Caco-2 (cell line): Measurements from ENCODE around the gene NFIA. TPM values are rescaled to one million over a fixed set of nuclear protein-coding genes. Genes with fewer than 3 reads are reported as not detected.

Experiments
- BruUV-seq: library from RNA; stranded (reverse); fragments of 400-500 nt; replicated peaks from 2 replicates; lab custom pipeline; 2021; lab: Mats Ljungman, UMichigan
- CTCF ChIA-PET: fragments of 300-600 bp; sonication (Branson Sonifier 250); formaldehyde crosslinking; loops from one replicate; lab custom pipeline; 2022; ENCODE audit warnings: antibody characterized with exemption; lab: Charles Lee
- POLR2A ChIA-PET: fragments of 300-600 bp; sonication (Branson Sonifier 250); formaldehyde crosslinking; loops from one replicate; lab custom pipeline; 2022; ENCODE audit warnings: antibody characterized with exemption; lab: Charles Lee
- DNase-seq, 2 experiments: peaks; one replicate each; pipeline versions ENCODE4 v3.0.0 to v3.0.0-alpha.2; 2020 to 2022
- H3K27me3 ChIP-seq: replicated peaks from 2 replicates; pipeline ENCODE4 v1.6.0; 2011; ENCODE audit warnings: low read length; ENCODE audit not compliant: control insufficient read depth, insufficient read depth
- H3K36me3 ChIP-seq: 2 replicates; pipeline ENCODE4 v1.5.1; 2011; ENCODE audit warnings: low read length; ENCODE audit not compliant: control insufficient read depth, insufficient read depth
- H3K4me1 ChIP-seq: fragments of 250-450 bp; sonication (Bioruptor Pico); 2 replicates; pipeline ENCODE4 v1.5.1; 2020; ENCODE audit warnings: mild to moderate bottlenecking
- H3K4me3 ChIP-seq: 2 replicates; pipeline ENCODE4 v1.5.1; 2011; ENCODE audit warnings: low read depth, mild to moderate bottlenecking, control low read depth, low read length
- H3K9me3 ChIP-seq: fragments of 250-450 bp; sonication (Bioruptor Pico); 2 replicates; pipeline ENCODE4 v1.5.1; 2020; ENCODE audit warnings: mild to moderate bottlenecking, moderate library complexity
- H3K27ac Mint-ChIP-seq: one replicate; pipeline ENCODE4 v1.8.0; 2022; ENCODE audit warnings: mixed read lengths; ENCODE audit not compliant: unreplicated experiment
- H3K27me3 Mint-ChIP-seq: one replicate; pipeline ENCODE4 v1.8.0; 2022; ENCODE audit warnings: mixed read lengths; ENCODE audit not compliant: insufficient read depth, unreplicated experiment
- H3K36me3 Mint-ChIP-seq: one replicate; pipeline ENCODE4 v1.8.0; 2022; ENCODE audit warnings: mild to moderate bottlenecking, mixed read lengths; ENCODE audit not compliant: insufficient read depth, unreplicated experiment
- H3K4me1 Mint-ChIP-seq: one replicate; pipeline ENCODE4 v1.8.0; 2022; ENCODE audit warnings: low read depth, mixed read lengths; ENCODE audit not compliant: unreplicated experiment
- H3K4me3 Mint-ChIP-seq: one replicate; pipeline ENCODE4 v1.8.0; 2022; ENCODE audit warnings: mild to moderate bottlenecking, moderate library complexity, mixed read lengths; ENCODE audit not compliant: unreplicated experiment
- H3K9me3 Mint-ChIP-seq: one replicate; pipeline ENCODE4 v1.8.0; 2022; ENCODE audit warnings: mixed read lengths; ENCODE audit not compliant: unreplicated experiment
- CTCF ChIP-seq, 2 experiments: fragments of 200-600 bp in 1 of 2; IDR thresholded peaks; 1 replicate in 1 of 2; 2 replicates in 1 of 2; pipeline versions ENCODE4 v1.5.1 to v1.8.0; 2011 to 2022; ENCODE audit warnings: antibody characterized with exemption in 1 of 2, control low read depth in 1 of 2, inconsistent platforms in 1 of 2, low read depth in 1 of 2, low read length in 1 of 2, mild to moderate bottlenecking in 1 of 2, moderate library complexity in 1 of 2; ENCODE audit not compliant: insufficient read depth in 1 of 2, severe bottlenecking in 1 of 2, unreplicated experiment in 1 of 2
- intact Hi-C: fragments of 100-400 bp; cut with micrococcal nuclease; formaldehyde crosslinking; loops from one replicate; pipeline ENCODE4 v1.10.0; 2022; ENCODE audit not compliant: unreplicated experiment
- total RNA-seq: library from RNA; stranded (reverse); gene quantifications from 2 replicates; pipeline ENCODE4 v1.2.3, GENCODE V29; 2022

Gene NFIA
- total RNA-seq, 1 experiment from 2014 or later, result 1.4 TPM

- Mint-ChIP-seq H3K27ac (no peak overlapping the region), H3K9me3 (no peaks in the 10 kb centered on the region), H3K36me3 (no peaks in the 10 kb centered on the region), H3K4me1 (no peaks in the 10 kb centered on the region), H3K4me3 (no peak overlapping the region), H3K27me3 (no peaks in the 10 kb centered on the region)
- H3K9me3 ChIP-seq, result no peaks in the 10 kb centered on the region
- no peaks in the 10 kb centered on the region for H3K36me3 ChIP-seq
- no peaks in the 10 kb centered on the region; the same call in 1 of the 2 replicates for H3K4me1 ChIP-seq
- no peak for TF ChIP-seq CTCF (IDR thresholded peaks at IDR 0.05; ENCODE audit: insufficient read depth in 1 of 2, low read depth in 1 of 2, low read length in 1 of 2, severe bottlenecking in 1 of 2, unreplicated experiment in 1 of 2)
- no TSS peak for BruUV-seq
- ChIA-PET CTCF (no interaction called here), POLR2A (no interaction called here)
- no peak overlapping the region for H3K4me3 ChIP-seq
- no peak for DNase-seq
- H3K27me3 ChIP-seq, result no peaks in the 10 kb centered on the region
- intact Hi-C loops, result no loop called here
Measured at GRCh38 chr1:61326713-61327112, 244.4 kb downstream of the NFIA start.

GRCh38 chr1:61327436-61327835 lies 245.1 kb downstream of the NFIA start:
- H3K27me3 ChIP-seq, result no peaks in the 10 kb centered on the region
- no peak for DNase-seq
- Mint-ChIP-seq H3K36me3 (no peaks in the 10 kb centered on the region), H3K27ac (no peak overlapping the region), H3K4me3 (no peak overlapping the region), H3K27me3 (no peaks in the 10 kb centered on the region), H3K9me3 (no peaks in the 10 kb centered on the region), H3K4me1 (no peaks in the 10 kb centered on the region)
- H3K36me3 ChIP-seq, result no peaks in the 10 kb centered on the region
- no peaks in the 10 kb centered on the region for H3K9me3 ChIP-seq
- ChIA-PET POLR2A (no interaction called here), CTCF (no interaction called here)
- no TSS peak for BruUV-seq
- no peak overlapping the region for H3K4me3 ChIP-seq
- intact Hi-C loops, result no loop called here
- no peak for TF ChIP-seq CTCF (IDR thresholded peaks at IDR 0.05; ENCODE audit: insufficient read depth in 1 of 2, low read depth in 1 of 2, low read length in 1 of 2, severe bottlenecking in 1 of 2, unreplicated experiment in 1 of 2)
- H3K4me1 ChIP-seq, result no peaks in the 10 kb centered on the region; the same call in 1 of the 2 replicates

GRCh38 chr1:61329556-61329955 lies 247.2 kb downstream of the NFIA start:
- Mint-ChIP-seq H3K9me3 (no peaks in the 10 kb centered on the region), H3K36me3 (no peaks in the 10 kb centered on the region), H3K27ac (no peak overlapping the region), H3K4me3 (no peak overlapping the region), H3K4me1 (no peaks in the 10 kb centered on the region), H3K27me3 (no peaks in the 10 kb centered on the region)
- Histone ChIP-seq H3K4me3 (no peak overlapping the region), H3K27me3 (no peaks in the 10 kb centered on the region), H3K9me3 (no peaks in the 10 kb centered on the region), H3K36me3 (no peaks in the 10 kb centered on the region), H3K4me1 (no peaks in the 10 kb centered on the region)
- ChIA-PET CTCF (no interaction called here), POLR2A (no interaction called here)
- DNase-seq, result no peak
- no peak for TF ChIP-seq CTCF (IDR thresholded peaks at IDR 0.05; ENCODE audit: insufficient read depth in 1 of 2, low read depth in 1 of 2, low read length in 1 of 2, severe bottlenecking in 1 of 2, unreplicated experiment in 1 of 2)
- intact Hi-C loops, result no loop called here
- BruUV-seq, result no TSS peak
